Activated T-helper 17 cell treated with anti-CD3 and anti-CD28 coated beads, Interleukin-2, amount 50 U/mL, for 72 hours (primary cell): ENCODE results near the gene STMN1. TPM values are rescaled to one million over a fixed set of nuclear protein-coding genes. Genes with fewer than 3 reads are reported as not detected.

Source experiments
- ATAC-seq: fragments of 150-1000 bp; cut with Tn5 transposase; replicated peaks from 2 replicates; pipeline ENCODE4 v1.10.0; 2021; ENCODE audit warnings: mild to moderate bottlenecking, moderate library complexity
- H3K27ac Mint-ChIP-seq: one replicate; pipeline ENCODE4 v1.8.0; 2022; ENCODE audit warnings: mixed read lengths
- H3K27me3 Mint-ChIP-seq: one replicate; pipeline ENCODE4 v1.8.0; 2022; ENCODE audit warnings: mixed read lengths
- H3K36me3 Mint-ChIP-seq: one replicate; pipeline ENCODE4 v1.8.0; 2022; ENCODE audit warnings: low read depth, mild to moderate bottlenecking, mixed read lengths
- H3K4me1 Mint-ChIP-seq: one replicate; pipeline ENCODE4 v1.8.0; 2022; ENCODE audit warnings: mixed read lengths
- H3K4me3 Mint-ChIP-seq: one replicate; pipeline ENCODE4 v1.8.0; 2022; ENCODE audit warnings: mild to moderate bottlenecking, mixed read lengths
- H3K9me3 Mint-ChIP-seq: one replicate; pipeline ENCODE4 v1.8.0; 2022; ENCODE audit warnings: mixed read lengths
- total RNA-seq, 2 donors: library from RNA; stranded (reverse); gene quantifications; one replicate each; pipeline ENCODE4 v1.2.3, GENCODE V29; 2022

The STMN1 gene
- total RNA-seq, 2 donors from 2014 or later, result 376 to 423 TPM

DNA sequence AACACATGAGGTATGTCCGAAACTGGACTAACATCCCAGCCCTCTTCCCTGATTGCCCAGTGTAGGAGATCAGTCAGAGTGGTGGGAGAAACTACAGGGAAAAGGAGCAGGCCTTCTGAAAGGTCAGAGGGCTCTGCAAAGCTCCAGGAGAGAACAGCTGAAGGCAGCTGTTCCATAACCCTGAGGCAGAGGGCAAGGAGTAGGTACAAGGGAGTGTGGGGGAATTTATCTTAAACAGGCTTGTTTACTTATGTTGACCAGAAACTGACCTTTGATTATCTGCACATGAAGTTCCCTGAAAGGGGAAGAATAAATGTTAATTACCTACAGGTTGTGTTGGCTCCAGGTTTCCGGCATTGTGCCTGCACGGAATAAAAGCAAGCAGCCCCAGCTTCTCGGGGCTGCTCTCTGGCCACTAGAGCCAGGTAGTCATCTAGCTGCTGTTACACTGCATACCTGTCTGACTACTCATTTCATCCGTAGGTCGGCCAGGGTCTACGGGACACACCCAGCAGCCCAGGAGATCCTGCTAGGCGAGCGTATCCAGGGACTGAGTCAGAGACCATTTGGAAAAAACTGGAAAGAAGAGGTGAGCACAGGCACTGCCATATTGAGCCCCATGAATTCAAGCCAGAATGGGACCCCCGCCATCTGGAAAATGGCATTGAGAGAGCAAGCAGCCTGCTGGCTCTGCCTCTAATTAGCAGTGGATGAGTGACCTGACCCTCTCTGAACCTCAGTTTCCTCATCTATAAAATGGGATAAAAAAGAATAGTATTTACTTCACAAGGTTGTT is 15.8 kb downstream of the STMN1 start:
- H3K27me3 Mint-ChIP-seq, result no peaks in the 10 kb centered on the region
- H3K4me3 Mint-ChIP-seq, result no peak overlapping the region
- no peaks in the 10 kb centered on the region for H3K9me3 Mint-ChIP-seq
- no peaks in the 10 kb centered on the region for H3K36me3 Mint-ChIP-seq
- ATAC-seq, result no peak
- no peaks in the 10 kb centered on the region for H3K4me1 Mint-ChIP-seq
- peak overlapping the region; percentile 20 for H3K27ac Mint-ChIP-seq

GRCh38 chr1:25889470-25889869 is 16.7 kb downstream of the STMN1 start:
- no peaks in the 10 kb centered on the region for H3K27me3 Mint-ChIP-seq
- H3K36me3 Mint-ChIP-seq, result no peaks in the 10 kb centered on the region
- peak overlapping the region; percentile 20 for H3K27ac Mint-ChIP-seq
- no peaks in the 10 kb centered on the region for H3K9me3 Mint-ChIP-seq
- ATAC-seq, result no peak
- no peak overlapping the region for H3K4me3 Mint-ChIP-seq
- H3K4me1 Mint-ChIP-seq, result no peaks in the 10 kb centered on the region

GRCh38 chr1:25888426-25888987 is 17.7 kb downstream of the STMN1 start:
- H3K27me3 Mint-ChIP-seq, result no peaks in the 10 kb centered on the region
- no peak for ATAC-seq
- H3K9me3 Mint-ChIP-seq, result no peaks in the 10 kb centered on the region
- H3K27ac Mint-ChIP-seq, result no peak overlapping the region
- no peak overlapping the region for H3K4me3 Mint-ChIP-seq
- H3K4me1 Mint-ChIP-seq, result no peaks in the 10 kb centered on the region
- H3K36me3 Mint-ChIP-seq, result no peaks in the 10 kb centered on the region

DNA sequence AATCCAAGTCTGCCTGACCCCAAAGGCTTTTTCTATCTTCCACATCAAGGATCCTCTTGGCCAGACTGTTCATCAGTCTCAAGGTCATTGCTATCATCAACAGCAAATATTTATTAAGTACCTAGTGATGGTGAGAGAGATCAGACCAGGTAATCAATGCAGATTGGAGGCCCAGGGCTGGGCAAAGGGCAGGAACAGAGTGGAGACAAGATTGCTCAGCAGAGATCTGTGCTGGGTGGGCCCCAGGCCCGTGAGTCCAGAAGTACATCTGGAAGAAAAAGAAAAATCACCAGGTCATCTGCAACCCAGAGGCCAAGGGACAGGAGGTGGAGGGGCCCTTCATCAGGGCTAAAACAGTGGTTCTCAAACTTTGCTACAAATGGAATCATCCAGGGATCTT is 20.6 kb downstream of the STMN1 start:
- no peak for ATAC-seq
- no peaks in the 10 kb centered on the region for H3K27me3 Mint-ChIP-seq
- H3K4me1 Mint-ChIP-seq, result no peaks in the 10 kb centered on the region
- no peaks in the 10 kb centered on the region for H3K36me3 Mint-ChIP-seq
- no peak overlapping the region for H3K27ac Mint-ChIP-seq
- no peaks in the 10 kb centered on the region for H3K9me3 Mint-ChIP-seq
- H3K4me3 Mint-ChIP-seq, result no peak overlapping the region

DNA sequence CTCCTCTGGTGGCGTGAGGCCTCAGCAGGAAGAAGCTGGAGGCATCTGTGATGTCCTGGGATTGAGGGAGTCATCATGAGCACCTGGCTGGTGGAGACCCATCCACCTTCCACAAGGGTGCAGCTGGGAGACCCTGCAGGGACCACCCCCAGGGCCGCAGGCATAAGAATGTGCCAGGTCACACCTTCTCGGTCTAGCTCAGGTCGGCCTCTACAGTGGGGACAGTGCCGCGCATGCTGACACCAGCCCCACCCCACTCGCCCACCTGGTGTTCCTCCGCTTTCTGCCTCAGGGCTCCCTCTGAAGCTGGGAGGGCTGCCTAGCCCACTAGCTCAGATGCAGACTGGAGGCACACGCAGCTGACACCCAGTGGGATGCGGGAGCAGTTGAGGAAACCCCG is 25.0 kb downstream of the STMN1 start:
- H3K4me1 Mint-ChIP-seq, result no peaks in the 10 kb centered on the region
- no peak overlapping the region for H3K27ac Mint-ChIP-seq
- H3K4me3 Mint-ChIP-seq, result no peak overlapping the region
- no peaks in the 10 kb centered on the region for H3K27me3 Mint-ChIP-seq
- no peak for ATAC-seq
- H3K36me3 Mint-ChIP-seq, result no peaks in the 10 kb centered on the region
- H3K9me3 Mint-ChIP-seq, result no peaks in the 10 kb centered on the region

GRCh38 chr1:25880518-25880917 is 25.7 kb downstream of the STMN1 start:
- Mint-ChIP-seq H3K27me3 (no peaks in the 10 kb centered on the region), H3K4me3 (no peak overlapping the region), H3K27ac (peak overlapping the region; percentile 10), H3K4me1 (no peaks in the 10 kb centered on the region), H3K36me3 (no peaks in the 10 kb centered on the region), H3K9me3 (no peaks in the 10 kb centered on the region)
- ATAC-seq, result no peak

GRCh38 chr1:25879675-25880074 is 26.5 kb downstream of the STMN1 start:
- no peak overlapping the region for H3K4me3 Mint-ChIP-seq
- no peaks in the 10 kb centered on the region for H3K36me3 Mint-ChIP-seq
- no peak for ATAC-seq
- no peaks in the 10 kb centered on the region for H3K9me3 Mint-ChIP-seq
- H3K27me3 Mint-ChIP-seq, result no peaks in the 10 kb centered on the region
- H3K27ac Mint-ChIP-seq, result peak overlapping the region; percentile 10
- H3K4me1 Mint-ChIP-seq, result no peaks in the 10 kb centered on the region

GRCh38 chr1:25878690-25879089 is 27.5 kb downstream of the STMN1 start:
- Mint-ChIP-seq H3K9me3 (no peaks in the 10 kb centered on the region), H3K27me3 (no peaks in the 10 kb centered on the region), H3K36me3 (no peaks in the 10 kb centered on the region), H3K4me3 (no peak overlapping the region), H3K4me1 (no peaks in the 10 kb centered on the region), H3K27ac (no peak overlapping the region)
- ATAC-seq, result no peak

GRCh38 chr1:25877155-25877554 is 29.1 kb downstream of the STMN1 start:
- Mint-ChIP-seq H3K27ac (no peak overlapping the region), H3K4me3 (no peak overlapping the region), H3K36me3 (no peaks in the 10 kb centered on the region), H3K9me3 (no peaks in the 10 kb centered on the region), H3K27me3 (no peaks in the 10 kb centered on the region), H3K4me1 (no peaks in the 10 kb centered on the region)
- no peak for ATAC-seq

DNA sequence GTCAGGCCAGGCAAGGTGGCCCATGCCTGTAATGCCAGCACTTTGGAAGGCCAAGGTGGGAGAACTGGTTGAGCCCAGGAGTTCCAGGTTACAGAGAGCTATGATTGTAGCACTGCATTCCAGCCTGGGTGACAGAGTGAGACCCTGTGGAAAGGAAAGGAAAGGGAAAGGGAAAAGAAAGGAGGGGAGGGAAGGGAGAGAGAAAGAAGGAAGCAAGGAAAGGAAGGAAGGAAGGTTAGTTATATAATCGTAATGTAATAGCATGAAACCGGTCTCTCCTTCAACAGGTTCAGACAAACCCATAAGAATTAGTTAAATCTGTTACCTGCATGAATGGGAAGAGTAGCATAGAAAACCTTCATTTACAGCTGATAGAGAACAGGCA is 29.5 kb downstream of the STMN1 start:
- H3K27ac Mint-ChIP-seq, result no peak overlapping the region

GRCh38 chr1:25875856-25876692 is 30.1 kb downstream of the STMN1 start:
- ATAC-seq, result peak; percentile 34
- H3K4me3 Mint-ChIP-seq, result peak overlapping the region; percentile 90
- no peaks in the 10 kb centered on the region for H3K36me3 Mint-ChIP-seq
- no peaks in the 10 kb centered on the region for H3K27me3 Mint-ChIP-seq
- H3K4me1 Mint-ChIP-seq, result no peaks in the 10 kb centered on the region
- H3K27ac Mint-ChIP-seq, result peak overlapping the region; percentile 57
- no peaks in the 10 kb centered on the region for H3K9me3 Mint-ChIP-seq

More for the DNA sequence above, 29.5 kb downstream of the STMN1 start:
- Mint-ChIP-seq H3K4me3 (peak overlapping the region; percentile 90), H3K9me3 (no peaks in the 10 kb centered on the region), H3K4me1 (no peaks in the 10 kb centered on the region), H3K36me3 (no peaks in the 10 kb centered on the region), H3K27me3 (no peaks in the 10 kb centered on the region)
- no peak for ATAC-seq

- H3K9me3 Mint-ChIP-seq, result no peaks in the 10 kb centered on the region
- H3K27ac Mint-ChIP-seq, result peak within 1 kb of the TSS; percentile 84
- no peaks in the 10 kb centered on the region for H3K36me3 Mint-ChIP-seq
- no peaks in the 10 kb centered on the region for H3K4me1 Mint-ChIP-seq
- no peaks in the 10 kb centered on the region for H3K27me3 Mint-ChIP-seq
- ATAC-seq, result peak; percentile 89
- H3K4me3 Mint-ChIP-seq, result peak within 1 kb of the TSS; percentile 90
Observed at GRCh38 chr1:25875154-25875855, 30.9 kb downstream of the STMN1 start, which contains the start of gene PAQR7. Gene PAQR7 (minus strand): TSS chr1:25875708. CDS start chr1:25863839, 11,869 bp downstream.

GRCh38 chr1:25874635-25875153 is 31.5 kb downstream of the STMN1 start:
- no peaks in the 10 kb centered on the region for H3K36me3 Mint-ChIP-seq
- no peaks in the 10 kb centered on the region for H3K27me3 Mint-ChIP-seq
- no peak for ATAC-seq
- peak overlapping the region; percentile 90 for H3K4me3 Mint-ChIP-seq
- H3K4me1 Mint-ChIP-seq, result no peaks in the 10 kb centered on the region
- H3K9me3 Mint-ChIP-seq, result no peaks in the 10 kb centered on the region
- peak overlapping the region; percentile 84 for H3K27ac Mint-ChIP-seq

DNA sequence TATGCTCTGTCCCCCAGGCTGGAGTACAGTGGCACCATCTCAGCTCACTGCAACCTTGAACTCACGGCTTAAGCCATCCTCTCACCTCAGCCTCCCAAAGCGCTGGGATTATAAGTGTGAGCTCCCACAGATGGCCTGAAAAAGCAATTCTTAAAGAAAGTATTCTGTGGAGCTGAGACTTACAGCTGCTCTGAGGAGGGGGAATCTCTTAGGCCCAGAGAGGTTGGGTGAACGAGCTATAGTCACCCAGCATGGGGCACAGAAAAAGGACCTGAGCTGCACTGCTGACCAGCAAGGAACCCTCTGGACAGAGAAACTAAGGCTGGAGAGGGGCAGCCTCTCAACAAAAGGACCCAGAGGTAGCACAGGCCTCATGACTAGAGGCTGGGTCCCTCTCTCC is 32.0 kb downstream of the STMN1 start:
- peak overlapping the region; percentile 90 for H3K4me3 Mint-ChIP-seq
- H3K36me3 Mint-ChIP-seq, result no peaks in the 10 kb centered on the region
- no peaks in the 10 kb centered on the region for H3K9me3 Mint-ChIP-seq
- no peaks in the 10 kb centered on the region for H3K27me3 Mint-ChIP-seq
- H3K27ac Mint-ChIP-seq, result no peak overlapping the region
- no peaks in the 10 kb centered on the region for H3K4me1 Mint-ChIP-seq
- ATAC-seq, result no peak
